ENCODE measurements around the gene RSPH10B.
A peak's percentile ranks its signal among the peaks of the same experiment; 100 is the strongest.
"Not testable (repeated sequence)": the region's sequence is repeated elsewhere in the genome, so short reads cannot be mapped to it uniquely, and the experiment has no call there.

The RSPH10B gene

GRCh38 chr7:5924180-5924579 is 46.3 kb downstream of the RSPH10B start:
- H3K27me3 ChIP-seq (replicated peaks; ENCODE audit: control insufficient read depth, insufficient read depth, low read length); H3K9ac ChIP-seq (ENCODE audit: low read length); H3K4me1 ChIP-seq (ENCODE audit: control insufficient read depth, insufficient read depth, low read length); H3K36me3 ChIP-seq (ENCODE audit: control insufficient read depth, insufficient read depth, low read length, severe bottlenecking); DNase-seq (ENCODE audit: low read depth); H3K9me3 ChIP-seq (ENCODE audit: control insufficient read depth, low read length); H3K4me3 ChIP-seq (ENCODE audit: low read length): not testable (repeated sequence)

- H3K4me3 ChIP-seq (ENCODE audit: low read length); H3K36me3 ChIP-seq (ENCODE audit: control insufficient read depth, insufficient read depth, low read length, severe bottlenecking); H3K4me1 ChIP-seq (ENCODE audit: control insufficient read depth, insufficient read depth, low read length); DNase-seq (ENCODE audit: low read depth); H3K27me3 ChIP-seq (replicated peaks; ENCODE audit: control insufficient read depth, insufficient read depth, low read length); H3K9ac ChIP-seq (ENCODE audit: low read length); H3K9me3 ChIP-seq (ENCODE audit: control insufficient read depth, low read length): not testable (repeated sequence)
Measured at GRCh38 chr7:5916529-5916928, 54.0 kb downstream of the RSPH10B start.

GRCh38 chr7:5908835-5909234 is 61.7 kb downstream of the RSPH10B start:
- DNase-seq (ENCODE audit: low read depth); H3K9me3 ChIP-seq (ENCODE audit: control insufficient read depth, low read length); H3K4me3 ChIP-seq (ENCODE audit: low read length); H3K9ac ChIP-seq (ENCODE audit: low read length); H3K4me1 ChIP-seq (ENCODE audit: control insufficient read depth, insufficient read depth, low read length); H3K27me3 ChIP-seq (replicated peaks; ENCODE audit: control insufficient read depth, insufficient read depth, low read length): not testable (repeated sequence)
- peaks cover 11% of the 10 kb centered on the region for H3K36me3 ChIP-seq (ENCODE audit: control insufficient read depth, insufficient read depth, low read length, severe bottlenecking)

GRCh38 chr7:5904726-5905125 is 65.8 kb downstream of the RSPH10B start:
- not testable (repeated sequence) for H3K4me3 ChIP-seq (ENCODE audit: low read length); H3K9ac ChIP-seq (ENCODE audit: low read length); H3K36me3 ChIP-seq (ENCODE audit: control insufficient read depth, insufficient read depth, low read length, severe bottlenecking); H3K4me1 ChIP-seq (ENCODE audit: control insufficient read depth, insufficient read depth, low read length); H3K27me3 ChIP-seq (replicated peaks; ENCODE audit: control insufficient read depth, insufficient read depth, low read length); DNase-seq (ENCODE audit: low read depth); H3K9me3 ChIP-seq (ENCODE audit: control insufficient read depth, low read length)

GRCh38 chr7:5903002-5903401 is 67.5 kb downstream of the RSPH10B start:
- not testable (repeated sequence) for H3K4me1 ChIP-seq (ENCODE audit: control insufficient read depth, insufficient read depth, low read length); DNase-seq (ENCODE audit: low read depth); H3K4me3 ChIP-seq (ENCODE audit: low read length); H3K27me3 ChIP-seq (replicated peaks; ENCODE audit: control insufficient read depth, insufficient read depth, low read length); H3K36me3 ChIP-seq (ENCODE audit: control insufficient read depth, insufficient read depth, low read length, severe bottlenecking); H3K9me3 ChIP-seq (ENCODE audit: control insufficient read depth, low read length); H3K9ac ChIP-seq (ENCODE audit: low read length)

- not testable (repeated sequence) for H3K27me3 ChIP-seq (replicated peaks; ENCODE audit: control insufficient read depth, insufficient read depth, low read length); H3K36me3 ChIP-seq (ENCODE audit: control insufficient read depth, insufficient read depth, low read length, severe bottlenecking); H3K9me3 ChIP-seq (ENCODE audit: control insufficient read depth, low read length); H3K4me1 ChIP-seq (ENCODE audit: control insufficient read depth, insufficient read depth, low read length)
- Histone ChIP-seq H3K4me3 (ENCODE audit: low read length) (peak within 1 kb of the TSS; percentile 76), H3K9ac (ENCODE audit: low read length) (peak within 1 kb of the TSS; percentile 74)
- peak; percentile 75 for DNase-seq (ENCODE audit: low read depth)
Measured at GRCh38 chr7:5898480-5899224, 71.8 kb downstream of the RSPH10B start, which contains the start of gene CCZ1. Gene CCZ1, plus strand, starts transcription at chr7:5898733. Its CDS starts 67 bp downstream, at chr7:5898800.

GRCh38 chr7:5897369-5897919 is 73.0 kb downstream of the RSPH10B start:
- H3K4me1 ChIP-seq (ENCODE audit: control insufficient read depth, insufficient read depth, low read length); H3K9ac ChIP-seq (ENCODE audit: low read length); H3K4me3 ChIP-seq (ENCODE audit: low read length); H3K36me3 ChIP-seq (ENCODE audit: control insufficient read depth, insufficient read depth, low read length, severe bottlenecking); DNase-seq (ENCODE audit: low read depth); H3K9me3 ChIP-seq (ENCODE audit: control insufficient read depth, low read length); H3K27me3 ChIP-seq (replicated peaks; ENCODE audit: control insufficient read depth, insufficient read depth, low read length): not testable (repeated sequence)

- H3K4me3 ChIP-seq (ENCODE audit: low read length), result no peak overlapping the region
- DNase-seq (ENCODE audit: low read depth), result no peak
- H3K36me3 ChIP-seq (ENCODE audit: control insufficient read depth, insufficient read depth, low read length, severe bottlenecking), result no peaks in the 10 kb centered on the region
- H3K9me3 ChIP-seq (ENCODE audit: control insufficient read depth, low read length), result no peaks in the 10 kb centered on the region
- H3K27me3 ChIP-seq (replicated peaks; ENCODE audit: control insufficient read depth, insufficient read depth, low read length), result no peaks in the 10 kb centered on the region
- no peak overlapping the region for H3K9ac ChIP-seq (ENCODE audit: low read length)
- H3K4me1 ChIP-seq (ENCODE audit: control insufficient read depth, insufficient read depth, low read length), result no peaks in the 10 kb centered on the region
Measured at GRCh38 chr7:5892498-5892897, 78.0 kb downstream of the RSPH10B start.

- not testable (repeated sequence) for H3K9me3 ChIP-seq (ENCODE audit: control insufficient read depth, low read length); H3K9ac ChIP-seq (ENCODE audit: low read length); H3K4me3 ChIP-seq (ENCODE audit: low read length); H3K27me3 ChIP-seq (replicated peaks; ENCODE audit: control insufficient read depth, insufficient read depth, low read length); H3K36me3 ChIP-seq (ENCODE audit: control insufficient read depth, insufficient read depth, low read length, severe bottlenecking); DNase-seq (ENCODE audit: low read depth); H3K4me1 ChIP-seq (ENCODE audit: control insufficient read depth, insufficient read depth, low read length)
Measured at GRCh38 chr7:5890244-5890643, 80.2 kb downstream of the RSPH10B start.

GRCh38 chr7:5888021-5888420 is 82.5 kb downstream of the RSPH10B start:
- not testable (repeated sequence) for H3K27me3 ChIP-seq (replicated peaks; ENCODE audit: control insufficient read depth, insufficient read depth, low read length); DNase-seq (ENCODE audit: low read depth); H3K4me1 ChIP-seq (ENCODE audit: control insufficient read depth, insufficient read depth, low read length); H3K9me3 ChIP-seq (ENCODE audit: control insufficient read depth, low read length); H3K9ac ChIP-seq (ENCODE audit: low read length); H3K4me3 ChIP-seq (ENCODE audit: low read length); H3K36me3 ChIP-seq (ENCODE audit: control insufficient read depth, insufficient read depth, low read length, severe bottlenecking)

- H3K4me1 ChIP-seq (ENCODE audit: control insufficient read depth, insufficient read depth, low read length); H3K4me3 ChIP-seq (ENCODE audit: low read length); H3K36me3 ChIP-seq (ENCODE audit: control insufficient read depth, insufficient read depth, low read length, severe bottlenecking); DNase-seq (ENCODE audit: low read depth); H3K9ac ChIP-seq (ENCODE audit: low read length); H3K9me3 ChIP-seq (ENCODE audit: control insufficient read depth, low read length); H3K27me3 ChIP-seq (replicated peaks; ENCODE audit: control insufficient read depth, insufficient read depth, low read length): not testable (repeated sequence)
Measured at GRCh38 chr7:5884431-5884830, 86.1 kb downstream of the RSPH10B start.

GRCh38 chr7:5880106-5880505 is 90.4 kb downstream of the RSPH10B start:
- H3K36me3 ChIP-seq (ENCODE audit: control insufficient read depth, insufficient read depth, low read length, severe bottlenecking); H3K4me1 ChIP-seq (ENCODE audit: control insufficient read depth, insufficient read depth, low read length); H3K9ac ChIP-seq (ENCODE audit: low read length); H3K9me3 ChIP-seq (ENCODE audit: control insufficient read depth, low read length); H3K27me3 ChIP-seq (replicated peaks; ENCODE audit: control insufficient read depth, insufficient read depth, low read length); H3K4me3 ChIP-seq (ENCODE audit: low read length); DNase-seq (ENCODE audit: low read depth): not testable (repeated sequence)

Measured in adipocyte (in vitro differentiated cells).